Measurements from ENCODE around the gene SPNS1. TPM values are rescaled to one million over a fixed set of nuclear protein-coding genes. Genes with fewer than 3 reads are reported as not detected.
A peak's percentile ranks its signal among the peaks of the same experiment; 100 is the strongest.
"Not testable (repeated sequence)": the region's sequence is repeated elsewhere in the genome, so short reads cannot be mapped to it uniquely, and the experiment has no call there.

Gene SPNS1
- total RNA-seq = 10 to 100 TPM; 28.2 to 53.2 (median 47.7) TPM
- 15.3 TPM for total RNA-seq (2013)
- total RNA-seq = 1.1 to 6.7 (median 3.7) reads per million in 29 experiments

GRCh38 chr16:28974437-28975157 lies at the start of gene SPNS1:
TSS of gene SPNS1 (plus strand) at chr16:28974778. CDS start at chr16:28975152, 374 bp downstream.
- peaks cover 0 to 26% of the 10 kb centered on the region in 2 donors for H3K36me3 ChIP-seq (ENCODE audit: control insufficient read depth in 2 of 2, extremely low read depth in 1 of 2, insufficient read depth in 1 of 2, low read length in 1 of 2)
- H3K4me1 ChIP-seq (ENCODE audit: control insufficient read depth in 1 of 2, extremely low read depth in 1 of 2, insufficient read depth in 2 of 2, low read length in 2 of 2) = peaks cover 11 to 33% of the 10 kb centered on the region in 2 experiments
- Mint-ChIP-seq H3K4me1 (peaks cover 39 to 44% (median 40%) of the 10 kb centered on the region in 3 donors), H3K4me3 (peak within 1 kb of the TSS; percentile 98 to 99 (median 98)), H3K27ac (peak within 1 kb of the TSS; percentile 89 to 92), H3K27me3 (no peaks in the 10 kb centered on the region), H3K36me3 (peaks cover 15% of the 10 kb centered on the region), H3K9me3 (no peaks in the 10 kb centered on the region)
- POLR2A ChIA-PET = interaction anchor here in 1 of 2 donors (0.7 kb wide), 1 partner anchor 799 kb away, joined by 6 read pairs; no protein-coding TSS in a partner anchor
- H3K27ac ChIP-seq (ENCODE audit: low read length) = peak within 1 kb of the TSS; percentile 53
- CTCF ChIA-PET = interaction anchor here in 1 of 2 donors (1.0 to 1.2 kb wide), 2 partner anchors 29 to 111 kb away, joined by 3 to 6 read pairs; partner anchors contain the start of gene SH2B1
- H3K27me3 ChIP-seq (replicated peaks in 1 of 2; ENCODE audit: control insufficient read depth in 2 of 2, extremely low read depth in 1 of 2, insufficient read depth in 2 of 2, low read length in 1 of 2) = no peaks in the 10 kb centered on the region
- H3K9me3 ChIP-seq = no peaks in the 10 kb centered on the region
- under 1% methylated on average over 56 of the region's 60 CpGs for WGBS (ENCODE audit: insufficient coverage)
- ATAC-seq (replicated peaks in 1 of 4) (peak; percentile 89 to 94 (median 93)), DNase-seq (peak; percentile 73 to 94 (median 85))
- H3K4me3 ChIP-seq (ENCODE audit: control insufficient read depth in 1 of 2, extremely low read depth in 1 of 2, low read length in 1 of 2) = peak within 1 kb of the TSS; percentile 82 to 97

GRCh38 chr16:28925386-28926228 lies 49.0 kb upstream of the SPNS1 start:
- DNase-seq = peak in 34 of 35 experiments; percentile 70 to 89 (median 81)
- peak overlapping the region; percentile 70 to 77 for H3K4me3 ChIP-seq (ENCODE audit: control insufficient read depth in 1 of 2, extremely low read depth in 1 of 2, low read length in 1 of 2)
- Mint-ChIP-seq H3K9me3 (no peaks in the 10 kb centered on the region), H3K4me3 (peak overlapping the region; percentile 92 to 96 (median 94)), H3K27ac (peak overlapping the region; percentile 98 to 99), H3K36me3 (peaks cover 4% of the 10 kb centered on the region), H3K27me3 (no peaks in the 10 kb centered on the region), H3K4me1 (peaks cover 18 to 30% (median 20%) of the 10 kb centered on the region in 3 donors)
- H3K27ac ChIP-seq (ENCODE audit: low read length) = peak overlapping the region; percentile 91
- no peaks in the 10 kb centered on the region for H3K27me3 ChIP-seq (replicated peaks in 1 of 2; ENCODE audit: control insufficient read depth in 2 of 2, extremely low read depth in 1 of 2, insufficient read depth in 2 of 2, low read length in 1 of 2)
- ChIA-PET POLR2A (no interaction called here), CTCF (interaction anchor here (0.6 to 1.2 kb wide), 2 partner anchors 19 to 385 kb away, joined by 7 read pairs; no protein-coding TSS in a partner anchor)
- peaks cover 4 to 18% of the 10 kb centered on the region in 2 experiments for H3K4me1 ChIP-seq (ENCODE audit: control insufficient read depth in 1 of 2, extremely low read depth in 1 of 2, insufficient read depth in 2 of 2, low read length in 2 of 2)
- peak; percentile 67 to 73 (median 70) for ATAC-seq (replicated peaks in 1 of 4)
- peaks cover 0 to 8% of the 10 kb centered on the region in 2 donors for H3K36me3 ChIP-seq (ENCODE audit: control insufficient read depth in 2 of 2, extremely low read depth in 1 of 2, insufficient read depth in 1 of 2, low read length in 1 of 2)
- H3K9me3 ChIP-seq = no peaks in the 10 kb centered on the region
- WGBS (ENCODE audit: insufficient coverage) = under 1% methylated on average over 39 of the region's 48 CpGs

GRCh38 chr16:28926284-28926683 lies 48.3 kb upstream of the SPNS1 start:
- not testable (repeated sequence) for H3K36me3 ChIP-seq (ENCODE audit: control insufficient read depth in 2 of 2, extremely low read depth in 1 of 2, insufficient read depth in 1 of 2, low read length in 1 of 2); H3K27ac ChIP-seq (ENCODE audit: low read length); H3K4me3 ChIP-seq (ENCODE audit: control insufficient read depth in 1 of 2, extremely low read depth in 1 of 2, low read length in 1 of 2); H3K36me3 Mint-ChIP-seq; DNase-seq; H3K27me3 Mint-ChIP-seq; H3K9me3 Mint-ChIP-seq; H3K9me3 ChIP-seq; ATAC-seq (replicated peaks in 1 of 4); H3K27me3 ChIP-seq (replicated peaks in 1 of 2; ENCODE audit: control insufficient read depth in 2 of 2, extremely low read depth in 1 of 2, insufficient read depth in 2 of 2, low read length in 1 of 2)
- peak overlapping the region; percentile 92 to 96 (median 94) for H3K4me3 Mint-ChIP-seq
- no CpG with 5 or more reads among the region's 2 CpGs for WGBS (ENCODE audit: insufficient coverage)
- peaks cover 8 to 25% of the 10 kb centered on the region in 2 experiments for H3K4me1 ChIP-seq (ENCODE audit: control insufficient read depth in 1 of 2, extremely low read depth in 1 of 2, insufficient read depth in 2 of 2, low read length in 2 of 2)
- POLR2A ChIA-PET = interaction anchor here (0.5 kb wide), 2 partner anchors 443 to 588 kb away, joined by 3 to 4 read pairs; no protein-coding TSS in a partner anchor
- peak overlapping the region; percentile 98 to 99 for H3K27ac Mint-ChIP-seq
- peaks cover 25 to 35% (median 26%) of the 10 kb centered on the region in 3 donors for H3K4me1 Mint-ChIP-seq
- CTCF ChIA-PET = interaction anchor here (0.6 to 1.2 kb wide), 4 partner anchors 10 to 385 kb away, joined by 3 to 7 read pairs (median 6); no protein-coding TSS in a partner anchor

- H3K36me3 Mint-ChIP-seq = no peaks in the 10 kb centered on the region
- H3K27ac ChIP-seq (ENCODE audit: low read length) = no peak overlapping the region
- H3K9me3 ChIP-seq = no peaks in the 10 kb centered on the region
- no peak overlapping the region for H3K4me3 Mint-ChIP-seq
- ATAC-seq (replicated peaks in 1 of 4) (no peak), DNase-seq (no peak)
- peaks cover 25 to 35% (median 32%) of the 10 kb centered on the region in 3 donors for H3K4me1 Mint-ChIP-seq
- no peak overlapping the region for H3K27ac Mint-ChIP-seq
- H3K4me1 ChIP-seq (ENCODE audit: control insufficient read depth in 1 of 2, extremely low read depth in 1 of 2, insufficient read depth in 2 of 2, low read length in 2 of 2) = peaks cover 8 to 26% of the 10 kb centered on the region in 2 experiments
- no peaks in the 10 kb centered on the region for H3K36me3 ChIP-seq (ENCODE audit: control insufficient read depth in 2 of 2, extremely low read depth in 1 of 2, insufficient read depth in 1 of 2, low read length in 1 of 2)
- CTCF ChIA-PET = no interaction called here
- H3K27me3 Mint-ChIP-seq = no peaks in the 10 kb centered on the region
- 100% methylated on average over 1 of the region's 1 CpG for WGBS (ENCODE audit: insufficient coverage)
- H3K9me3 Mint-ChIP-seq = no peaks in the 10 kb centered on the region
- POLR2A ChIA-PET = interaction anchor here in 1 of 2 donors (0.6 kb wide), 1 partner anchor 37 kb away, joined by 7 read pairs; no protein-coding TSS in a partner anchor
- H3K27me3 ChIP-seq (replicated peaks in 1 of 2; ENCODE audit: control insufficient read depth in 2 of 2, extremely low read depth in 1 of 2, insufficient read depth in 2 of 2, low read length in 1 of 2) = no peaks in the 10 kb centered on the region
- H3K4me3 ChIP-seq (ENCODE audit: control insufficient read depth in 1 of 2, extremely low read depth in 1 of 2, low read length in 1 of 2) = no peak overlapping the region
These were observed 46.8 kb upstream of the SPNS1 start for GRCh38 chr16:28927815-28928214.

GRCh38 chr16:28930203-28930602 lies 44.4 kb upstream of the SPNS1 start:
- H3K27ac ChIP-seq (ENCODE audit: low read length) = no peak overlapping the region
- H3K4me1 ChIP-seq (ENCODE audit: control insufficient read depth in 1 of 2, extremely low read depth in 1 of 2, insufficient read depth in 2 of 2, low read length in 2 of 2) = peaks cover 8 to 18% of the 10 kb centered on the region in 2 experiments
- H3K4me3 ChIP-seq (ENCODE audit: control insufficient read depth in 1 of 2, extremely low read depth in 1 of 2, low read length in 1 of 2) = no peak overlapping the region
- ChIA-PET CTCF (interaction anchor here in 1 of 2 donors (0.6 kb wide), 1 partner anchor 60 kb away, joined by 5 read pairs; no protein-coding TSS in a partner anchor), POLR2A (no interaction called here)
- no peaks in the 10 kb centered on the region for H3K27me3 Mint-ChIP-seq
- H3K36me3 ChIP-seq (ENCODE audit: control insufficient read depth in 2 of 2, extremely low read depth in 1 of 2, insufficient read depth in 1 of 2, low read length in 1 of 2) = peaks cover 0 to 2% of the 10 kb centered on the region in 2 donors
- ATAC-seq (replicated peaks in 1 of 4) = no peak
- no peak for DNase-seq
- H3K9me3 Mint-ChIP-seq = no peaks in the 10 kb centered on the region
- peak overlapping the region; percentile 90 to 92 for H3K27ac Mint-ChIP-seq
- H3K36me3 Mint-ChIP-seq = no peaks in the 10 kb centered on the region
- 100% methylated on average over 1 of the region's 3 CpGs for WGBS (ENCODE audit: insufficient coverage)
- peak overlapping the region in 1 of 3 donors; percentile 35 for H3K4me3 Mint-ChIP-seq
- H3K4me1 Mint-ChIP-seq = peaks cover 17 to 29% (median 21%) of the 10 kb centered on the region in 3 donors
- H3K9me3 ChIP-seq = no peaks in the 10 kb centered on the region
- H3K27me3 ChIP-seq (replicated peaks in 1 of 2; ENCODE audit: control insufficient read depth in 2 of 2, extremely low read depth in 1 of 2, insufficient read depth in 2 of 2, low read length in 1 of 2) = no peaks in the 10 kb centered on the region

- no peaks in the 10 kb centered on the region for H3K9me3 ChIP-seq
- no peaks in the 10 kb centered on the region for H3K9me3 Mint-ChIP-seq
- POLR2A ChIA-PET = no interaction called here
- H3K27me3 Mint-ChIP-seq = no peaks in the 10 kb centered on the region
- H3K4me3 Mint-ChIP-seq = peak overlapping the region in 2 of 3 donors; percentile 11 to 35
- H3K36me3 Mint-ChIP-seq = no peaks in the 10 kb centered on the region
- H3K36me3 ChIP-seq (ENCODE audit: control insufficient read depth in 2 of 2, extremely low read depth in 1 of 2, insufficient read depth in 1 of 2, low read length in 1 of 2) = peaks cover 0 to 2% of the 10 kb centered on the region in 2 donors
- 60% methylated on average over 1 of the region's 3 CpGs for WGBS (ENCODE audit: insufficient coverage)
- H3K4me1 Mint-ChIP-seq = peaks cover 16 to 30% (median 23%) of the 10 kb centered on the region in 3 donors
- H3K4me3 ChIP-seq (ENCODE audit: control insufficient read depth in 1 of 2, extremely low read depth in 1 of 2, low read length in 1 of 2) = no peak overlapping the region
- ATAC-seq (replicated peaks in 1 of 4) (peak in 3 of 4 experiments; percentile 24 to 53 (median 34)), DNase-seq (no peak)
- H3K27ac ChIP-seq (ENCODE audit: low read length) = peak overlapping the region; percentile 55
- CTCF ChIA-PET = no interaction called here
- peak overlapping the region; percentile 90 to 92 for H3K27ac Mint-ChIP-seq
- no peaks in the 10 kb centered on the region for H3K27me3 ChIP-seq (replicated peaks in 1 of 2; ENCODE audit: control insufficient read depth in 2 of 2, extremely low read depth in 1 of 2, insufficient read depth in 2 of 2, low read length in 1 of 2)
- peaks cover 8 to 18% of the 10 kb centered on the region in 2 experiments for H3K4me1 ChIP-seq (ENCODE audit: control insufficient read depth in 1 of 2, extremely low read depth in 1 of 2, insufficient read depth in 2 of 2, low read length in 2 of 2)
These were observed 43.9 kb upstream of the SPNS1 start for GRCh38 chr16:28930652-28931051.

Data from T-cell (primary cell).